Measurements from ENCODE around the gene MORN4.

DNA sequence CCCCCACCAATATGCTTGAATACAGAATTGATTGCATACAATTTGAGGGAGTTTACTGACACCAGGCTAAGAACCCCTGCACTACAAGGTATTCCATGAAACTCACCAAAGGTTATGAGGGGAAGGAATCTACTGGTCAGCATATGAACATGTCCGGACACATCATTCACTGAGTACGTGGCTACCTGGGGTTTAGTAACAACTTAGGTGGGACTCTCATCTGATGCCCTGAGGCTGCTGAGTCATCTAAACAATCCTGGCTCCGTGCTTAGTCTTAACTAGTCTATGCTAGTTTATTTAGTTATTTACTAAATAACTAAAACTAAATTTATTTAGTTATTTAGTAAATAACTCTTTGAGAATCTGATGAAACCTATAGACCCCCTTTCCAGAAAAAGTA lies 18.5 kb upstream of the MORN4 start:
- TF ChIP-seq, protein P1, sequence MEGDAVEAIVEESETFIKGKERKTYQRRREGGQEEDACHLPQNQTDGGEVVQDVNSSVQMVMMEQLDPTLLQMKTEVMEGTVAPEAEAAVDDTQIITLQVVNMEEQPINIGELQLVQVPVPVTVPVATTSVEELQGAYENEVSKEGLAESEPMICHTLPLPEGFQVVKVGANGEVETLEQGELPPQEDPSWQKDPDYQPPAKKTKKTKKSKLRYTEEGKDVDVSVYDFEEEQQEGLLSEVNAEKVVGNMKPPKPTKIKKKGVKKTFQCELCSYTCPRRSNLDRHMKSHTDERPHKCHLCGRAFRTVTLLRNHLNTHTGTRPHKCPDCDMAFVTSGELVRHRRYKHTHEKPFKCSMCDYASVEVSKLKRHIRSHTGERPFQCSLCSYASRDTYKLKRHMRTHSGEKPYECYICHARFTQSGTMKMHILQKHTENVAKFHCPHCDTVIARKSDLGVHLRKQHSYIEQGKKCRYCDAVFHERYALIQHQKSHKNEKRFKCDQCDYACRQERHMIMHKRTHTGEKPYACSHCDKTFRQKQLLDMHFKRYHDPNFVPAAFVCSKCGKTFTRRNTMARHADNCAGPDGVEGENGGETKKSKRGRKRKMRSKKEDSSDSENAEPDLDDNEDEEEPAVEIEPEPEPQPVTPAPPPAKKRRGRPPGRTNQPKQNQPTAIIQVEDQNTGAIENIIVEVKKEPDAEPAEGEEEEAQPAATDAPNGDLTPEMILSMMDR (IDR thresholded peaks at IDR 0.05) = no peak
- no peak for TF ChIP-seq ZFX (IDR thresholded peaks at IDR 0.05; ENCODE audit: borderline replicate concordance)

All from 22Rv1 (cell line).